Fibroblast of lung (primary cell): ENCODE measurements around the gene ELP4. TPM values are rescaled to one million over a fixed set of nuclear protein-coding genes. Genes with fewer than 3 reads are reported as not detected.

ENCODE experiments used
- DNase-seq, 2 donors: peaks; one replicate each; pipeline versions ENCODE4 v3.0.0 to v3.0.0-alpha.2; 2010; ENCODE audit warnings: low read depth in 2 of 2
- H2AFZ ChIP-seq: 2 replicates; pipeline ENCODE4 v1.5.1; 2012; ENCODE audit warnings: low read length, control low read depth, inconsistent platforms
- H3K27ac ChIP-seq: 2 replicates; pipeline ENCODE4 v1.5.1; 2011; ENCODE audit warnings: low read length, control low read depth; ENCODE audit not compliant: insufficient read depth
- H3K27me3 ChIP-seq: 2 replicates; pipeline ENCODE4 v1.5.1; 2011; ENCODE audit warnings: mild to moderate bottlenecking, low read length; ENCODE audit not compliant: control insufficient read depth, insufficient read depth
- H3K36me3 ChIP-seq: 2 replicates; pipeline ENCODE4 v1.5.1; 2011; ENCODE audit warnings: low read length; ENCODE audit not compliant: control insufficient read depth, insufficient read depth
- H3K4me1 ChIP-seq: 2 replicates; pipeline ENCODE4 v1.5.1; 2011; ENCODE audit warnings: low read length; ENCODE audit not compliant: control insufficient read depth, insufficient read depth; ENCODE audit errors: extremely low read depth
- H3K4me2 ChIP-seq: 2 replicates; pipeline ENCODE4 v1.5.1; 2011; ENCODE audit warnings: low read length, control low read depth; ENCODE audit not compliant: insufficient read depth; ENCODE audit errors: extremely low read depth
- H3K4me3 ChIP-seq, 4 experiments: fragments of 200-600 bp in 1 of 4; sonication (generic) in 1 of 4; replicated peaks in 1 of 4; 2 replicates each; pipeline ENCODE4 v1.5.1; 2011 to 2016; ENCODE audit warnings: low read length in 4 of 4, low read depth in 3 of 4, mild to moderate bottlenecking in 3 of 4, control low read depth in 2 of 4, inconsistent platforms in 1 of 4, mixed read lengths in 1 of 4; ENCODE audit not compliant: insufficient read depth in 1 of 4; ENCODE audit errors: control extremely low read depth in 1 of 4
- H3K79me2 ChIP-seq: 2 replicates; pipeline ENCODE4 v1.5.1; 2012; ENCODE audit warnings: mild to moderate bottlenecking, low read length, inconsistent platforms; ENCODE audit not compliant: control insufficient read depth, insufficient read depth
- H3K9ac ChIP-seq: 2 replicates; pipeline ENCODE4 v1.5.1; 2011; ENCODE audit warnings: mild to moderate bottlenecking, low read length, control low read depth; ENCODE audit not compliant: insufficient read depth
- H3K9me3 ChIP-seq: 2 replicates; pipeline ENCODE4 v1.5.1; 2012; ENCODE audit warnings: low read depth, low read length; ENCODE audit not compliant: control insufficient read depth, insufficient read depth
- H4K20me1 ChIP-seq: 2 replicates; pipeline ENCODE4 v1.5.1; 2011; ENCODE audit warnings: low read length; ENCODE audit not compliant: control insufficient read depth, insufficient read depth; ENCODE audit errors: extremely low read depth
- EZH2 ChIP-seq: IDR thresholded peaks from 2 replicates; pipeline ENCODE4 v1.5.1; 2012; ENCODE audit warnings: low read length, control low read depth, mild to moderate bottlenecking; ENCODE audit errors: missing control alignments
- polyA plus RNA-seq, 2 donors: library from polyadenylated mRNA; depleted of rRNA in 1 of 2; stranded (reverse) in 1 of 2; unstranded in 1 of 2; fragments of >200 nt; gene quantifications; 2 replicates each; pipeline ENCODE4 v1.2.1, GENCODE V29; 2011 to 2012; ENCODE audit warnings: missing spikeins in 1 of 2
- total RNA-seq: library from RNA; depleted of rRNA; stranded (reverse); fragments of >200 nt; gene quantifications from 2 replicates; pipeline ENCODE4 v1.2.1, GENCODE V29; 2014
- TF ChIP-seq, protein P1 (sequence below), 2 donors: IDR thresholded peaks in 1 of 2; conservative IDR thresholded peaks in 1 of 2; 1 replicate in 1 of 2; 2 replicates in 1 of 2; pipeline ENCODE4 v1.5.1; 2011 to 2012; ENCODE audit warnings: low read length in 2 of 2, control low read depth in 1 of 2, inconsistent platforms in 1 of 2, low read depth in 1 of 2, mild to moderate bottlenecking in 1 of 2

The ELP4 gene
- total and polyA plus RNA-seq, 2 donors (not counting 1 experiment from before 2014, with no cell fraction given), result 11.7 to 13.1 TPM

DNA sequence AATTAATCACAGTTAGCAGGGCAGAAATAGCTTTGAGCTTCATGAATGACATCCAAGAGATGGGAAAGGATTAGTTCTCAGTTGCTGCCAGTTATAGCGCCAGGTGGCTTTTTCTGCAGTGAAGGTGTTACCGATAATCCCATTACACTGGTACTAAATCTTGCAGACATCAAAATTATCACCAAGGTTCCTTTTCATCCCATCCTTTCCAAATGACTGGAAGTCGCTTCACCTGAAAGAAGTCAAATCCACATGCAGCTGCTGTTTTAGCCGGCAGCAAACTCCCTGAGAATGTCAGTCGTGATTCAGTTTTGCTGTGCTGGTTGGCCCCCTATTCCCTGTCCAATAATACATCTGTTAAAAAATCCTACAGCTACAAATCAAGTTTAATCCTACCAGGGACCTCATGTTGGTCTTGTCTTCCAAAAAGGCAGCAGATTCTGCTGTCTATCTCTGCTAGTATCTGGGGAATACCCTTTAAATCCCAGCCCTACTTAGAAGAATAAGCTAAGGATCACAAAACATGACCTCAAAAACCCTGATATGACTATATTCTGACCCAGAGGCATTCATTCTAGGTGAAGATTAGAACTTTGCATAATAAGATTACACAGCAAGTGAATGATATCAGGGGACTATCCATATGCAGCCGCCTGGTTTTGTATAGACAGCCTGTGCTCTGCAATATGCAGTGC, 31.9 kb upstream of the ELP4 start:
- H3K4me3 ChIP-seq, result no peak overlapping the region
- H3K9me3 ChIP-seq, result no peaks in the 10 kb centered on the region
- no peaks in the 10 kb centered on the region for H3K27me3 ChIP-seq
- no peaks in the 10 kb centered on the region for H4K20me1 ChIP-seq
- no peaks in the 10 kb centered on the region for H3K79me2 ChIP-seq
- no peak for DNase-seq
- no peaks in the 10 kb centered on the region for H3K36me3 ChIP-seq
- no peak overlapping the region for H3K9ac ChIP-seq
- H2AFZ ChIP-seq, result no peak overlapping the region
- no peak overlapping the region for H3K4me2 ChIP-seq
- H3K27ac ChIP-seq, result no peak overlapping the region
- TF ChIP-seq EZH2, result no peak
- H3K4me1 ChIP-seq, result no peaks in the 10 kb centered on the region

DNA sequence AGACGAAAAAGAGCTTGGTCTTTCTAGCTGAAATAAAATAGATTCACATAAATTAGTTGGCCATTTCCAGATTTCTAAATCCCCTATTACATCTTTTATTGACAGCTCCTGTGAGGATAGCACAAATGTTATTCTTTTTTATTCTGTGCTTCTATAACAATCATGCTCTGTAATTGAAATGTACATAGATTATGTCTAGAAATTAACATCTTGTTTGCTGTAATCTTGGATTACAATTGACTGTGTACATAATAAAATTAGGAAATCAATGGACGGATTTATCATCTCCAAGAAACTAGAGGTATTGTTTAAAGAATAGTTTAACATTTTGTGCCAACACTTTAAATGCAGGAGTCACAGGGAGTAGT, 31.4 kb upstream of the ELP4 start:
- Histone ChIP-seq H3K9me3 (no peaks in the 10 kb centered on the region), H3K4me2 (no peak overlapping the region), H3K27ac (no peak overlapping the region), H3K9ac (no peak overlapping the region), H3K27me3 (no peaks in the 10 kb centered on the region), H3K36me3 (no peaks in the 10 kb centered on the region), H2AFZ (no peak overlapping the region), H3K4me3 (no peak overlapping the region), H3K79me2 (no peaks in the 10 kb centered on the region), H4K20me1 (no peaks in the 10 kb centered on the region), H3K4me1 (no peaks in the 10 kb centered on the region)
- no peak for DNase-seq
- no peak for TF ChIP-seq EZH2
- TF ChIP-seq, protein P1, sequence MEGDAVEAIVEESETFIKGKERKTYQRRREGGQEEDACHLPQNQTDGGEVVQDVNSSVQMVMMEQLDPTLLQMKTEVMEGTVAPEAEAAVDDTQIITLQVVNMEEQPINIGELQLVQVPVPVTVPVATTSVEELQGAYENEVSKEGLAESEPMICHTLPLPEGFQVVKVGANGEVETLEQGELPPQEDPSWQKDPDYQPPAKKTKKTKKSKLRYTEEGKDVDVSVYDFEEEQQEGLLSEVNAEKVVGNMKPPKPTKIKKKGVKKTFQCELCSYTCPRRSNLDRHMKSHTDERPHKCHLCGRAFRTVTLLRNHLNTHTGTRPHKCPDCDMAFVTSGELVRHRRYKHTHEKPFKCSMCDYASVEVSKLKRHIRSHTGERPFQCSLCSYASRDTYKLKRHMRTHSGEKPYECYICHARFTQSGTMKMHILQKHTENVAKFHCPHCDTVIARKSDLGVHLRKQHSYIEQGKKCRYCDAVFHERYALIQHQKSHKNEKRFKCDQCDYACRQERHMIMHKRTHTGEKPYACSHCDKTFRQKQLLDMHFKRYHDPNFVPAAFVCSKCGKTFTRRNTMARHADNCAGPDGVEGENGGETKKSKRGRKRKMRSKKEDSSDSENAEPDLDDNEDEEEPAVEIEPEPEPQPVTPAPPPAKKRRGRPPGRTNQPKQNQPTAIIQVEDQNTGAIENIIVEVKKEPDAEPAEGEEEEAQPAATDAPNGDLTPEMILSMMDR (conservative IDR thresholded peaks at IDR 0.05 in 1 of 2, IDR thresholded peaks at IDR 0.05 in 1 of 2; ENCODE audit: low read depth in 1 of 2, low read length in 2 of 2), result no peak

DNA sequence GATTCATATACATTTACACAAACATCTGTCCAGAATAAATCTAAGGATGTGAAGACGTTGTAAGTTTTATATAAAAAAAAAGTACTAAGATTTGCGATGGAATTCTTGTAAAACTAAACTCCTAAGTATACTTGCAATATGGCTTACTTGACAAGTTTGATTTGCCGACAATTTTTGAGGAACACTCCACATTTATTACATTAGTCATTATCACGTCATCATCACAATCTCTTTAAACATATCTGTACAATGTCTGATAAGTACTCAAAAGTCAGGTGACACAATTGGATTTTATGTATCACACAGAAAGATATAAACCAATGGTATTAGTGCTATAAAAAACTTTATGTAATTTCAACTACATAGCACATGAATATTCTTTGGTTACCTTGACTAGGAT, 30.5 kb upstream of the ELP4 start:
- Histone ChIP-seq H4K20me1 (no peaks in the 10 kb centered on the region), H3K79me2 (no peaks in the 10 kb centered on the region), H3K9ac (no peak overlapping the region), H3K9me3 (no peaks in the 10 kb centered on the region), H3K4me1 (no peaks in the 10 kb centered on the region), H3K27me3 (no peaks in the 10 kb centered on the region), H3K4me2 (no peak overlapping the region), H3K4me3 (no peak overlapping the region), H3K27ac (no peak overlapping the region), H3K36me3 (no peaks in the 10 kb centered on the region), H2AFZ (no peak overlapping the region)
- no peak for TF ChIP-seq EZH2
- TF ChIP-seq, protein P1 (conservative IDR thresholded peaks at IDR 0.05 in 1 of 2, IDR thresholded peaks at IDR 0.05 in 1 of 2; ENCODE audit: low read depth in 1 of 2, low read length in 2 of 2), result no peak
- no peak for DNase-seq
